Spleen (tissue), 11 donors: ENCODE measurements around the gene FGG. TPM values are rescaled to one million over a fixed set of nuclear protein-coding genes. Genes with fewer than 3 reads are reported as not detected.

Source experiments
- DNase-seq: peaks from one replicate; pipeline ENCODE4 v3.0.0-alpha.2; 2020
- H3K27ac ChIP-seq, 8 donors: fragments of 200-600 bp; sonication (generic) in 7 of 8; 1 replicate in 4 of 8; 2 replicates in 4 of 8; pipeline versions ENCODE4 v1.5.0 to v1.8.0; 2016 to 2021; ENCODE audit warnings: inconsistent platforms in 4 of 8, mild to moderate bottlenecking in 4 of 8, moderate library complexity in 1 of 8
- H3K27me3 ChIP-seq, 7 donors: fragments of 200-600 bp; sonication (generic) in 6 of 7; replicated peaks in 1 of 7; 1 replicate in 4 of 7; 2 replicates in 3 of 7; pipeline versions ENCODE4 v1.5.0 to v1.8.0; 2016 to 2021; ENCODE audit warnings: inconsistent platforms in 3 of 7, mild to moderate bottlenecking in 1 of 7
- H3K36me3 ChIP-seq, 6 donors: fragments of 200-600 bp; sonication (generic) in 5 of 6; 1 replicate in 4 of 6; 2 replicates in 2 of 6; pipeline versions ENCODE4 v1.5.0 to v1.8.0; 2016 to 2021; ENCODE audit warnings: inconsistent platforms in 2 of 6
- H3K4me1 ChIP-seq, 6 donors: fragments of 200-600 bp; sonication (generic) in 5 of 6; 1 replicate in 3 of 6; 2 replicates in 3 of 6; pipeline versions ENCODE4 v1.5.0 to v1.8.0; 2016 to 2021; ENCODE audit warnings: inconsistent platforms in 3 of 6
- H3K4me3 ChIP-seq, 8 donors: fragments of 200-600 bp; sonication (generic) in 7 of 8; 1 replicate in 4 of 8; 2 replicates in 4 of 8; pipeline versions ENCODE4 v1.5.0 to v1.8.0; 2016 to 2021; ENCODE audit warnings: inconsistent platforms in 4 of 8, mild to moderate bottlenecking in 4 of 8, moderate library complexity in 2 of 8
- H3K9me3 ChIP-seq, 8 donors: fragments of 200-600 bp; sonication (generic) in 7 of 8; 1 replicate in 4 of 8; 2 replicates in 4 of 8; pipeline versions ENCODE4 v1.5.0 to v1.8.0; 2016 to 2021; ENCODE audit warnings: inconsistent platforms in 4 of 8
- CTCF ChIP-seq, 11 experiments: fragments of 200-600 bp in 7 of 11; fragments of 450-650 bp in 4 of 11; sonication (generic) in 4 of 11; IDR thresholded peaks in 8 of 11; conservative IDR thresholded peaks in 3 of 11; 1 replicate in 7 of 11; 2 replicates in 4 of 11; pipeline versions ENCODE4 v1.4.0 to v1.8.0; 2016 to 2021; ENCODE audit warnings: antibody characterized with exemption in 11 of 11, inconsistent platforms in 4 of 11, mild to moderate bottlenecking in 1 of 11
- POLR2A ChIP-seq, 3 donors: fragments of 450-650 bp; IDR thresholded peaks; one replicate each; pipeline ENCODE4 v1.5.1; 2017; ENCODE audit warnings: antibody characterized with exemption in 3 of 3, mild to moderate bottlenecking in 1 of 3
- POLR2AphosphoS5 ChIP-seq, 3 donors: sonication (generic); formaldehyde crosslinking; IDR thresholded peaks; one replicate each; pipeline ENCODE4 v1.5.1; 2017; ENCODE audit warnings: antibody characterized with exemption in 3 of 3
- WGBS, 5 donors: extraction: QIAGEN DNeasy Blood & Tissue Kit in 3 of 5; methylation state at CpG; one replicate each; pipeline versions ENCODE4 v1.1.5 to v1.1.7; 2013 to 2018; 5-methylcytosine and 5-hydroxymethylcytosine counted together
- intact Hi-C: fragments of 100-400 bp; cut with DNase I; formaldehyde crosslinking; loops from one replicate; pipeline ENCODE4 v1.15.0; 2023; ENCODE audit warnings: low total_unique reads
- polyA plus RNA-seq, 3 donors: library from polyadenylated mRNA; stranded (reverse); fragments of 200-250 nt; gene quantifications; one replicate each; pipeline ENCODE4 v1.2.1, GENCODE V29; 2013
- total RNA-seq, 7 donors: library from RNA; depleted of rRNA in 3 of 7; stranded (reverse); fragments of >200 nt in 3 of 7; fragmentation: NEBNext Ultra II Directional in 4 of 7; extraction: Animal tissue kit (Norgen Biotek cat#: 25700) in 4 of 7; gene quantifications; one replicate each; pipeline versions ENCODE4 v1.1.0 to v1.2.1, GENCODE V29; 2016 to 2021
- donor health status: healthy with polysubstance abuse.
- donor health status: DM: no; HTN: no; CAD: no; lungs with moderate emphysema.
- donor health status: DM: no; HTN: no; CAD: no.
- donor health status: Bipolar disorder and iron deficiency.
- donor health status: healthy.
- donor health status: DM: no; HTN: no; CAD: no.
- donor health status: DM: yes; HTN: yes; CAD: no.

The FGG gene
- total and polyA plus RNA-seq, 10 donors = 0.06 to 1.8 (median 0.35) TPM; not detected in 6

DNA sequence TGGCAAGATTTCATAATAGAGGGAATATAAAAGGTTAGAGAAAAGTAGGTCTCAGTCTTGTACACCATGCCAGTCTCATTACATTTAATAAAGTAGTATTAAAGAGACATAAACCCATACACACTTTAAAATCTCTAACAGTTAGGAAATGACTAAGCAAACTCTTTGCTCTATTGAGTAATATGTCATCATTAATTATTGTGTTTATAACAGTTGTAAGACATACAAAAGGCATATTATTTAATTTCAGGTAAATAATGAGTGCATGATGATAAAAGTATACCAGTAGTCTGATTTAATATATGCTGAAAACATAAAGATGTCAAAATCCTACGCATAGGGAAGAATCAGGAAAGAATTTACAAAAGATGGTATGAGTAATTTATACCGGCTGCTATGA lies 31.0 kb upstream of the FGG start:
- no peaks in the 10 kb centered on the region for H3K9me3 ChIP-seq
- H3K27ac ChIP-seq = no peak overlapping the region
- intact Hi-C loops = no loop called here
- peaks cover 0 to 9% (median 0%) of the 10 kb centered on the region in 7 donors for H3K27me3 ChIP-seq
- WGBS, 5 donors = 74 to 92% (median 82%) methylated on average over 2 of the region's 2 CpGs
- TF ChIP-seq CTCF (IDR thresholded peaks at IDR 0.05 in 8 of 11, conservative IDR thresholded peaks at IDR 0.05 in 3 of 11) (no peak), POLR2AphosphoS5 (IDR thresholded peaks at IDR 0.05) (no peak)
- no peak for DNase-seq
- H3K36me3 ChIP-seq = no peaks in the 10 kb centered on the region
- no peak overlapping the region for H3K4me3 ChIP-seq
- H3K4me1 ChIP-seq = no peaks in the 10 kb centered on the region

GRCh38 chr4:154642373-154643009 lies 30.0 kb upstream of the FGG start:
- Histone ChIP-seq H3K9me3 (no peaks in the 10 kb centered on the region), H3K27me3 (peaks cover 0 to 8% (median 0%) of the 10 kb centered on the region in 7 donors)

DNA sequence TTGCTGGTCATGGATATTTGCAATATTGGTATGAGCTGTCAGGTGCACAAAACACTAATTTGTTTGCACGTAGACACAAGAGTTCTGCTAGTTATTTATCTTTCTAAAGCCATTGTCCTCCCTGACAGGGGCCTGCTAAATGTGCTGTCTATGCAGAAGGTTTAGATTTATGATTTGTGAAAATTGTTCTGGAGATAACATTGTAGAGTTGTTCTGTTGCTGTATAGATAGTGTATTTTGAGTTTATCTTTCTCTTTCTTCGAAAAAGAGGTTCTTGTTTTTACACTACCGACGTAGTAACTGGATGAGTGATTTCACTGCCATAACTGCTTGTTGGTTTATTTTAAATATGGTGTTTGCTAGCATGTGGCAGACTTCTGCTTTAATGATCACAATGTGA lies 28.5 kb upstream of the FGG start:
- WGBS, 5 donors = 43 to 71% (median 49%) methylated on average over 4 of the region's 4 CpGs
- no peak for DNase-seq
- TF ChIP-seq POLR2A (IDR thresholded peaks at IDR 0.05) (no peak), POLR2AphosphoS5 (IDR thresholded peaks at IDR 0.05) (no peak), CTCF (IDR thresholded peaks at IDR 0.05 in 8 of 11, conservative IDR thresholded peaks at IDR 0.05 in 3 of 11) (no peak)

More at GRCh38 chr4:154642373-154643009, 30.0 kb upstream of the FGG start:
- H3K36me3 ChIP-seq = no peaks in the 10 kb centered on the region
- H3K4me3 ChIP-seq = no peak overlapping the region
- H3K27ac ChIP-seq = no peak overlapping the region
- no peak for DNase-seq
- no peak for TF ChIP-seq POLR2AphosphoS5 (IDR thresholded peaks at IDR 0.05)
- TF ChIP-seq POLR2A (IDR thresholded peaks at IDR 0.05) = no peak
- no peak for TF ChIP-seq CTCF (IDR thresholded peaks at IDR 0.05 in 8 of 11, conservative IDR thresholded peaks at IDR 0.05 in 3 of 11)
- WGBS, 5 donors = 73 to 84% (median 79%) methylated on average over 5 of the region's 5 CpGs
- H3K4me1 ChIP-seq = no peaks in the 10 kb centered on the region
- intact Hi-C loops = no loop called here

DNA sequence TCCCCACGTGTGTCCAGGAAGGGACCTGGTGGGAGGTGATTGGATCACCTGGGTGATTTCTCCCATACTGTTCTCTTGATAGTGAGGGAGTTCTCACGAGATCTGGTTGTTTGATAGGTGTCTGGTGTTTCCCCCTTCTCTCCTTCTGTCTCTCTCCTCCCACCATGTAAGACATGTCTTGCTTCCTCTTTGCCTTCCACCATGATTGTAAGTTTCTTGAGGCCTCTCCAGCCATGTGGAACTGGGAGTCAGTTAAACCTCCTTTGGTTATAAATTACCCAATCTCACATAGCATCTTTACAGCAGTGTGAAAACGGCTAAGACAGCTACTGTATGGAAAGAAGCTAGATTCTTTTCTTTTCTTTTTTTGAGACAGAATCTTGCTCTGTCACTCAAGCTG lies 21.6 kb upstream of the FGG start:
- intact Hi-C loops = no loop called here
- H3K4me1 ChIP-seq = no peaks in the 10 kb centered on the region
- H3K9me3 ChIP-seq = no peaks in the 10 kb centered on the region
- no peak for TF ChIP-seq CTCF (IDR thresholded peaks at IDR 0.05 in 8 of 11, conservative IDR thresholded peaks at IDR 0.05 in 3 of 11)
- TF ChIP-seq POLR2A (IDR thresholded peaks at IDR 0.05) = no peak
- TF ChIP-seq POLR2AphosphoS5 (IDR thresholded peaks at IDR 0.05) = no peak
- no peaks in the 10 kb centered on the region for H3K36me3 ChIP-seq
- H3K27ac ChIP-seq = no peak overlapping the region
- peaks cover 0 to 37% (median 5%) of the 10 kb centered on the region in 7 donors for H3K27me3 ChIP-seq
- 51 to 71% (median 61%) methylated on average over 3 of the region's 3 CpGs for WGBS, 5 donors
- H3K4me3 ChIP-seq = no peak overlapping the region
- DNase-seq = no peak

More for the DNA sequence above, 28.5 kb upstream of the FGG start:
- H3K36me3 ChIP-seq = no peaks in the 10 kb centered on the region
- intact Hi-C loops = no loop called here
- H3K27me3 ChIP-seq = no peaks in the 10 kb centered on the region
- H3K9me3 ChIP-seq = no peaks in the 10 kb centered on the region
- no peak overlapping the region for H3K4me3 ChIP-seq
- H3K27ac ChIP-seq = no peak overlapping the region
- no peaks in the 10 kb centered on the region for H3K4me1 ChIP-seq
